Stomach (tissue), 4 donors: ENCODE measurements around the gene HDAC10.

Experiments
- CTCF ChIP-seq, 7 experiments: fragments of 450-650 bp in 4 of 7; fragments of 200-600 bp in 3 of 7; sonication (generic) in 3 of 7; IDR thresholded peaks; one replicate each; pipeline ENCODE4 v1.5.1; 2016 to 2019; ENCODE audit warnings: antibody characterized with exemption in 7 of 7, control low read depth in 2 of 7, mild to moderate bottlenecking in 1 of 7
- EP300 ChIP-seq: sonication (generic); formaldehyde crosslinking; IDR thresholded peaks from one replicate; pipeline ENCODE4 v1.6.1; 2017; ENCODE audit warnings: antibody characterized with exemption
- POLR2A ChIP-seq, 4 donors: fragments of 450-650 bp; IDR thresholded peaks; one replicate each; pipeline ENCODE4 v1.6.1; 2016; ENCODE audit warnings: antibody characterized with exemption in 4 of 4, control low read depth in 2 of 4, mild to moderate bottlenecking in 1 of 4, moderate library complexity in 1 of 4
- POLR2AphosphoS5 ChIP-seq, 3 donors: sonication (generic); formaldehyde crosslinking; IDR thresholded peaks; one replicate each; pipeline ENCODE4 v1.6.1; 2016; ENCODE audit warnings: antibody characterized with exemption in 3 of 3

GRCh38 chr22:50275181-50276055 lies 24.4 kb upstream of the HDAC10 start:
- TF ChIP-seq CTCF (IDR thresholded peaks at IDR 0.05) (no peak), POLR2A (IDR thresholded peaks at IDR 0.05) (no peak), EP300 (no peak), POLR2AphosphoS5 (IDR thresholded peaks at IDR 0.05) (no peak)
